Hypothalamus (tissue), 51 donors: ENCODE results near the gene DISC1.
"Not testable (repeated sequence)": the region's sequence is repeated elsewhere in the genome, so short reads cannot be mapped to it uniquely, and the experiment has no call there.

ENCODE experiments used
- DNase-seq, 51 donors: peaks; one replicate each; lab custom pipeline; 2025; lab: John Stamatoyannopoulos, UW

The DISC1 gene

DNA sequence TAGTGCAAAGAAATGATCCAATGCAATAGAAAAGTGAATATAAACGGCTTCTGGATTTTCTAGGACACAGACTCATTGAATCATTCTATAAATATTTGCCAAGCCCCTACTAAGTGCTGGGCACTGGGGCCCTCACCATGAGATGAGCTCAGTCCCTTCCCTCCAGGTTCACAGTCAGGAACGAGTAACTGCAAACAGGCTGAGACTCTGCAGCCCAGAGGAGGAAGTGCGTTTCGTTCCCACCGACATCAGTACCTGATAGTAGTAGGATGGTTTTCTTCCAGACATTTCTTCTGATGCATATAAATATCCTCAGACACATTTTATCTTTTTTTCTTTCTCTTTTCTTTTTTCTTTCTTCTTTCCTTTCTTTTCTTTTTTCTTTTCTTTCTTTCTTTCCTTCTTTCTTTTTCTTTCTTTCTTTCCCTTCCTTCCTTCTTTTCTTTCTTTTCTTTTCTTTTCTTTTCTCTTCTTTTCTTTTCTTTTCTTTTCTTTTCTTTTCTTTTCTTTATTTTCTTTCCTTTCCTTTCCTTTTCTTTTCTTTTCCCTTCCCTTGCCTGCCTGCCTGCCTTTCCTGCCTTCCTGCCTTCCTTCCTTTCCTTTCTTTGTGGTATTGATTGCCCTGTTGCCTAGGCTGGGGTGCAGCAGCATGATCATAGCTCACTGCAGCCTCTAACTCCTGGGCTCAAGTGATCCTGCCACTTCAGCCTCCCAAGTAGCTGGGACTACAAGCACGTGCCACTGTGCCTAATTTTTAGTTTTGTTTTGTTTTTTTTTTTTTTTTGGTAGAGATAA lies 135.4 kb downstream of the DISC1 start:
- no peak for DNase-seq

DNA sequence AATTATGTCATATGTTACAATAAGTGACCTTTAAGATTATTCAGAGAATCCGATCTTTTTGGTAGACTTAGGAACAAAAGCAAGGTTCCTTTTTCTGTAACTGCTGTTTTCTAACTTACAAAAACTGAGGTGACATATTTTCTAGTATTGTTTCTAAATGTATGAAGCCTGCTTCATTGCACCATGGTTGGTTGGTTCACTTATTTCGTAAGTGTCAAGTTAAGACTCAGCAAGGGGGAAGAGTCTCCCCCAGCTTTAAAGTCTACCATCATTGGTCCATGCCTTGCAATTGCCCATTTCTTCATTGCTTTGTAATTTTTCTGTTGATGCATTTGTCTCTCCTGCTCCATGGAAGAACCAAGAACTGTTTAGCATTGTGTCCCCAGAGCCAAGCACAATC lies 136.9 kb downstream of the DISC1 start:
- no peak for DNase-seq

DNA sequence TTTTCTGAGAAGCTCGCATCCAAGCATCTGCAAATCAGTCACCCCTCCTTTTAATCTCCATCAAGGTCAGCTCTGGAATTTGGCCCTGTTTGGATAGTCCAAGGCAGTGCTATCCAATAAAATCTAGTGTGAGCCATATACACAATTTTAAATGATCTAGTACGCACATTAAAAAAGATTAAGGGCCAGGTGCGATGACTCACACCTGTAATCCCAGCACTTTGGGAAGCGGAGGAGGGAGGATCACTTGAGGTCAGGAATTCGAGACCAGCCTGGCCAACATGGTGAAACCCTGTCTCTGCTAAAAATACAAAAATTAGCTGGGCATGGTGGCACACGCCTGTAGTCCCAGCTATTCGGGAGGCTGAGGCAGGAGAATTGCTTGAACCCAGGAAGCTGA lies 139.2 kb downstream of the DISC1 start:
- not testable (repeated sequence) for DNase-seq

DNA sequence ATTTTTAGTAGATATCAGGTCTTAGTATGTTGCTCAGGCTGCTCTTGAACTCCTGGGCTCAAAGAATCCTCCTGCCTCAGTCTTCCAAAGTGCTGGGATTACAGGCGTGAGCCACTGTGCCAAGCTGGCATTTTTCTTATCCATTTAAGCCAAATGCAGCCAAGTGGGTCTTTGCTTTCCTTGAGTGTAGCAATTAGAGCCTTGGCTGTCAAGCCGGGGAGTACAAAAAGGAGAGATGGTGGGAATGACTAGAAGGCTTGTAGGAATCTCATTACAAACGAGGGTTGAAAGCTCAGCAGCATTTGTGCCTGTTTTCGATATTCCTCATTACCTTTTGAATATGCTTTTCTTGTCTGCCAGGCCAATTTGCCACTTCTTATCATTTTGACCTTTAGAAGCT lies 140.9 kb downstream of the DISC1 start:
- DNase-seq = no peak

DNA sequence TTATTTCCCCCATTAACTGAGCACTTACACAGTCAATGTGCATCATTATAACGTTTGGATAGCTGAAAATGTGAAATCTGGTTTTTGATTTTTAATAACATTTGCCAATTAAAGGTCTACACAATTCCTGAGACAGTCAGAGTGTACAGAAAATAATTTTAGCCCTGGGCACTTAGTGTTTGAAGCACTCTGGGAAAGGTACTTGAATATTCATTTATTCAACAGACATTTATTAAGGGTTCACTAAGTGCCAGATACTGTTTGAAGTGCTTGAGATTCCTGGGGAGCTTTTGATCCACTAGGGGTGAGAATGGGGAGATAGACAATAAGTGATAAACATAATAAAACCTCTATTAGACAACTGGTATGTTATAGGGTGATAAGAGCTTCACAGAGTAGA lies 141.8 kb downstream of the DISC1 start:
- no peak for DNase-seq

DNA sequence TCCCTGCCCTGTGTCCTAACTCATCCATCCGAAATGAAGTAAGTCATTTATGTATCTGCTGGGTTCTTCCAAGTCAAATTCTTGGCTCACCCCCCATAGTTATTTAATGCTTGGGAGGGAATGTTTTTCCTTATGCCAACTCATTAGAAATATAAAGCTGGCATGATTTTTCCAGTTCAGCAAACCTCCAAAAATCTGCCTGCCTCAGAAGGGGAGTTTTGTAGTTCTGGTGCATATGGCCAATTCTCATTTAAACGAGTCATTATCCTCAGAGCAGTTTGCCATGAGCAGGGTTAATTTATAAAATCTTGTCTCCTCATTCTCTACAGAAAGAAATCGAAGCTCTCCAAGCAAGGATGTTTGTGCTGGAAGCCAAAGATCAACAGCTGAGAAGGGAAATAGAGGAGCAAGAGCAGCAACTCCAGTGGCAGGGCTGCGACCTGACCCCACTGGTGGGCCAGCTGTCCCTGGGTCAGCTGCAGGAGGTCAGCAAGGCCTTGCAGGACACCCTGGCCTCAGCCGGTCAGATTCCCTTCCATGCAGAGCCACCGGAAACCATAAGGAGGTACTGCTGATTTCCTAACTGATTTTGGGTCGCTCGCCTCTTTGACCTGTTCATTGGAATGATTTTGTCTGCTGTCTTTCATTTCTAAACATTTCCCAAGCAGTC lies 144.1 kb downstream of the DISC1 start:
- no peak for DNase-seq

DNA sequence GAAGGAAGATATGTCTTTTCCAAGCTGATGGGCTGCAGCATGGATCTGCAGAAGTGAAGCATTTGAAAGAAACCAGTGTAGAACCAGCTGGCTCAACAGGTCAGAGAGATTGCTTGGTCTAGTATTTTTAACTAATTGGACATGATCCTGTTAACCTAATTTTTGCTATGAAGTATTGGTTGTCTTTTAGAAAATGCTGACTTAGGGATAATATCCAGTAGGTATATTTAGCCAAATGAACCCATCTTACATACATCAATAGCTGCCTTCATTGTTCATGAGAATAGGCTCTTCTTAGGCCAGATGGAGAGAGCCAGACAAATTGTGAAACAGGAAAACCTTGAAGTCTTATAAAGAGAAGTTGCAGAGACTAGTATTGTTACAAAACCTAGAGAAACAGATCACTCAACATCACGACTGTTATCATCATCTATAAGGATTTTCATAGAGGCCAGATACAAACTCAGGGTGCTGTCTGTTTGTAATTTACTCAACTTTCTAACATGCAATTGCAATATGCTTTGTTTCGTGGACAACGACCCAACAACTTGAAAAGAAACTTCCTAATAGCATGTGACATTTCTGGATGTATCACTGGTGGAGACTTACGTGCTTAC lies 148.2 kb downstream of the DISC1 start:
- DNase-seq = no peak

DNA sequence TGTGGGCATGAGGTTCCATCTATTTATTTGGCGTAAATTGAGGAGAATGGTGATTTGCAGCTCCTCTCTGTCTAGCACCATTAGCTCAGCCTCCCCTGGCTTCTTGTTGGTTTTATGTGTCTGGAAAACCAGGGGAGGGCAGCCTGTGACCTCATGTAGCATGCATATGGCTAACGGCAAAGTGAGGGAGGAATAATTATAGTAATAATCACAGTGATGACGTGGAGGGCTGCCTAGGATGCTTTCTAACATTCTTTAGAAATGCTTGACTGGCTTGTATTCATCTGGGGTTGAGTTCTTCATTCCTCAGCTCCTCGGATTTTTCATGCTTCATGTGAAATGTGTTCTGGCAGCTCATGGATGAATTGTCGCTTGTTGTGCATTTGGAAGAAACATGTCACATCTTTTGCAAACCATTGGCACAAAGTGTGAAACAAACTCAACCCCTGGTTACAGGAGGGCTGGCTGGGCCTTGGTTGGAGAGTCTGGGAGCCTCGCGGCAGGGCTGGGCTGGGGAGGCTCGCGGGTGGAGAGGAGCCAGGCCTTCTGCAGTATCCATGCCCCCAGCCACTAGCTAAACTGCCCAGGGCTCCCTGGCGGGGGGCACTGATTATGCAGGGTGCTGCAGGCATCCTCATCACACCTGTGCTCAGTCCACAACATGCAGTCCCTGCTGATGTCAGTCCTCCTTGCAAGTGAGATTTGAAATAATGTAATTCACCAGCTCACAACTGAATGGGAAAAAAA lies 149.6 kb downstream of the DISC1 start:
- no peak for DNase-seq

DNA sequence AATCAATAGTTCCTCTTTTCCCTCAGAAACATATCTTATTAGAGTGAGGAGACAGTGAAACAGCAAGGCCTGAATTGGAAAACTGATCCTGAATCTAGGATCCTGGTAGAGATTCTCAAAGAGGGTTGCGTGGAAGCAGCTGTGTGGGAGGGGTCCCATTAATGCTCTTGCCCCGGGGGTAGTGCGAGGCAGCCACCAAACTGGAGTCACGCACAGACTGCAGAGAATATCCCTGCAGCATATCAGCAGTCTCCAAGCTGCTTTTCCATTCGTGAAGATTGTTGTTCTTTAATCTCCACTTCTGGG lies 150.1 kb downstream of the DISC1 start:
- no peak for DNase-seq

DNA sequence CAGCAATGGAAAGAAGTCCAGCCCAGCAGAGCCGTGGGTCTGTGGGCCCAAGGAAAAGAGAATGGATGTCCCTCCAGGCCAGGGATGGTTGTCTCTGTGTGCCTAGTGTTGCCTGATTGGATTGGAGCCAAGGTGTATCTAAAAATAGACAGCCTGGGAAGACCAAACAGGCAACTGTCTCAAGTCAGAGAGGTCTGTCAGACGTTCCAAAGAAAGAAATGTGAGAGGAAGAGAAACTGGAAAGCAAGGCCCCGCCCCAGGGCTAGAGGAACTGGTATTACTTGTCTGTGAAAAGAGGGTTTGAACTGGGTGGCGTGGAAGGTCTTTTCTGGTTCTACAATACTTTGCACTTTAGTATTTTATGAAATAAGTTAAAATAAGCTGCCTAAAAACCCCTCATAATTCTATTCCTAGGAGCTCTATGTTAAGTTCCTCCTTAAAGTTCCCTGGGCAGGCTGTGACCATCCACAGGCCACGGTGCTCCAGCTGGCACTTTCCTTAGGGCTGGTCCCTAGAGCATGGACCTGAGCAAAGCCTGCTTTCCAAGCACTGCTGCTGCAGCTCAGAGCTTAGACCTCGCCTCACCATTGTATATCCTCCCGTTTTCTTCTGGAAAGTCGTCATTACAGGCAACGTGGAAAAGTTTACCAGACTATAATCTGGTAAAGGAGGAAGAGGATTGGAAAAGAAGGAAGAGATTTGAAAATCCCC lies 151.6 kb downstream of the DISC1 start:
- DNase-seq = peak in 16 of 51 donors; percentile 3 to 34 (median 12)

DNA sequence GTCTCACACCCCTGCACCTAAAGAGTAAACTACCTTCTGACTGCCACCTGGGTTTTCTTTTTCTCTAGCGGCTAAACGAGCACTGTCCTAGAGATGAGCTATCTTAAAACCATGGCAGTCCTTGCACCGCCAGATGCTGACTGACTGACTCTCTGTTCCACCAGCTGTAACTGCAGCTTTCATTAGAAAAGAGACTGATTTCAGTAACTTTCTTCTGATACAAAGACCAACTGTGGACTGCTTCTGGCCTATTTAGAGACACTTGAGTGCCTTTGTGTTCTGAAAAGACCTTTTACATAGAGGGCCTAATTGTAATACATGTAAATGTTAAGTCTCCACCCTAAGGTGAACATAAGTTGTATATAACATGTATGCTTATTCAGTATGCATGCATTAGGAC lies 152.5 kb downstream of the DISC1 start:
- peak in 2 of 51 donors; percentile 6 to 16 for DNase-seq

DNA sequence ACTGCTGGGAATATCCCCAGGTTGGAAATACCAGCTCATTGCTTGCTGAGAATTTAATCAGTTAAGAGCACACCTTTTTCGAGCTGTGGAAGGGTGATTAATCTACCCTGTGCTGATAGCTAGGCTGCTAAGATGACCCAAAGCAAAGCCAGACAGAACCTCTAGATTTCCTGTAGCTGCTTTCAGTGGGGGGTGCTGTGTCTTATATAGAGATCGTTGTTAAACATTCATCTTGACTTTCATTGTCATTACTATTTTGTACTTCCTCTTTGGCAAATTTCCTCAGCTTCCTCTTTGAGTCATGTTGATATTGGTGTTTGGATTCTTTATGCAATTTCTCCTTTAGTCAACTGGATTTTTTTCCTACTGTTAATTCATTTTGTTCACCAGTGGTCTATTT lies 155.3 kb downstream of the DISC1 start:
- no peak for DNase-seq

DNA sequence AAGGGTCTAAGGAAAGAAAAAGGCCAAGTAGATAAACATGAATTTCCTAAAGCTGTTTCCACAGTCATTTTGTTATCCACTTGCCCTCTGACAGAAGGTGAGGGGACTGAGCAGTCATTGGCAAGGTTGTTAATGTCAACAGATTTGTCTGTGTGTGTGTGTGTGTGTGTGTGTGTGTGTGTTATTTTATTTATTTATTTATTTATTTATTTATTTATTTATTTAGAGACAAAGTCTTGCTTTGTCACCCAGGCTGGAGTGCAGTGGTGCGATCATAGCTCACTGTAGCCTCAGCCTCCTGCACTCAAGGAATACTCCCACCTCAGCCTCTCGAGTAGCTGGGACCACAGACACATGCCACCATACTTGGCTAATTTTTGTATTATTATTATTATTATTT lies 158.5 kb downstream of the DISC1 start:
- DNase-seq = not testable (repeated sequence)

DNA sequence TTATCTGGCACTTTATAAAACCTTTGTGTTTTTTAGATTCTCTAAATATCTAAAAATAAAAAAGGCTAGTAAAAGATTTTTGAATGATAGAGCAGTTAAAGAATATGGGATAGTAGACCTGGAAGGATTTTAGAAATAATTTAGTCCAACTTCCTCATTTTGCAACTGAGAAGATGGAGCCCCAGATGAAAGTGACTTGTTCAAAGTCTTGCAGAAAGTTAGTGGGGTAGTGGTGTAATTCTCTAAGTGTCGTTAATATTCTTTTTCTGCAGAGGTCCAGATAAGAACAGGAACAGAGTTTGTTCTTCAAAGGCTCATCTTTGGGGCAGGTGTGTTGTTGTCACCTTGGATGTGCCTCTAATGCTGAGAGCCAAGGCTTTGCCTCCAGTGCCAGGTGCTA lies 159.5 kb downstream of the DISC1 start:
- no peak for DNase-seq

DNA sequence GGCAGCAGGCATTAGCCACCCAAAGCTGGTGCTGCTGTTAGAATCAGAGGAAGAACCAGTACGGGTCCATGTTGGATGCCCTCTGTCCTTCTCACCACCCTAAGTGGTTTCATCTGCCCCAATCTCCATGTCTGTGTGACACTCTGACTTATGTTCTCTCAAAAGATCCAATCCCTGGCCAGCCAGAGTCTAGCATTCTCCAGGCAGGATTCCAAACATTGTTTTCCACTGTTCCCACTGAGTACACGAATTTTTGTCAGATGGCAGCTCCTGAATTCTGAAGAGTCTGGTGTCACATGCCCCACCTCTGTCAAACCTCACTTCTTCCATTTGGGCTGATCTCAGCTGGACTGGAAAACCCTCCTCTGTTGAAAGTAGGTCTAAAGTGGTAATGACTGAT lies 166.0 kb downstream of the DISC1 start:
- no peak for DNase-seq

DNA sequence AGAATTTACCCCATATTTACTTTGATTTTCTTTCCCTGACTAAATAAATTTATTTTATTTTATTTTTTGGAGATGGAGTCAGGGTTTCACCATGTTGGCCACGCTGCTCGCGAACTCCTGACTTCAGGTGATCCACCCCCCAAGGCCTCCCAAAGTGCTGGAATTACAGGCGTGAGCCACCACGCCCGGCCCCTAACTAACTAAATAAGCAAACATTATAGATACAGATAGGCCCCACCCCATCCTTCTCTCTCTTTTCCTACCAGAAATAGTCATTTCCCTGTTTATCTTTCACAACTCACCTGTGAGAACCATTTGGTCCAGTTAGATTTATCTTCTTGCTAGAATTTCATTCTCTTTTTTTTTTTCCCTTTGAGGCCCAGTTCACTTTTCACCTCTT lies 167.3 kb downstream of the DISC1 start:
- DNase-seq = no peak

DNA sequence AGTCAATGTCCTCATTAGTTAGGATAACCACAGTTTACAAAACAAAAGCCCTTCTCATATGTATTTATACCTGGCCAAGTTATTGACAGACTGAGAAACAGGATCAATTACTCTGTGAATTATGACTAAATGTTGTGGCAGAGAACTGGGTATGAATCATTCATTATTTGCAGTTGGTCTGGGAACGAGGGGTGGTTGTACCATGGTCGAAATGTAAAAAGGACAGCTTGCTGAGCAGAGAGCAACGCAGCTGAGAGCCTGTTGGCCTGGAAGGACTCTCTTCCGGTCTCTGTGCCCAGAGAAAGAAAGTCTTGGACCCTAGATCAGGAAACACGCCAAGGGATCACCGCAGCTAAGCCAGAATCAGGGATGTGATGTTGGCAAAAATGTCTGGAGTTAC lies 169.6 kb downstream of the DISC1 start:
- no peak for DNase-seq

DNA sequence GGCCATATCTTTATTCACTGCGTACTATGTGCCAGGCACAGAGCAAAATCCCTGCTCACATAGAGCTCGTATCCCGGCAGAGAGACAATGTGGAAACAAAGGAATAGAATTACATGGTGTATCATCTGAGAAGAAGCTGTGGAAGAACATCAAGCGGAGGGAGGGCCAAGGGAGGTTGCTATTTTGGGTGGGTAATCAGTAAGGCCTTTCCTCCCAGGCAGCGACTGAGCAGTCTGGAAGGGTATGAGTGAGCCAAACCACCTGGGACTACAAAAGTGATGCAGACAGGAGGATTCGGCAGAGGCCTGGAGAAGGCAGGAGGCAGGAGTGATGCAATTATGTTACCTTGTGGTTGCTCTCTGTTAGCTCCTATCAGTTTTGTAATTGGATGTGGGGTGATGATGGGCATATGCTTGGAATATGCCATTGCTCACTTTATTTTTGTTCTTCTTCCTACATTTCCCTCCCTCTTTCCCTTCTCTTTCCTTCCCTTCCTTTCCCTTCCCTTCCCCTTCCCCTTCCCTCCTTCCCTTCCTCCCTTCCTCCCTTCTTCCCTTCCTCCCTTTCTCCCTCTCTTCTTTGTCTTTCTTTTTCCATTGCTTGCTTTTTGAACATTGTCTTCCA lies 172.9 kb downstream of the DISC1 start:
- no peak for DNase-seq

DNA sequence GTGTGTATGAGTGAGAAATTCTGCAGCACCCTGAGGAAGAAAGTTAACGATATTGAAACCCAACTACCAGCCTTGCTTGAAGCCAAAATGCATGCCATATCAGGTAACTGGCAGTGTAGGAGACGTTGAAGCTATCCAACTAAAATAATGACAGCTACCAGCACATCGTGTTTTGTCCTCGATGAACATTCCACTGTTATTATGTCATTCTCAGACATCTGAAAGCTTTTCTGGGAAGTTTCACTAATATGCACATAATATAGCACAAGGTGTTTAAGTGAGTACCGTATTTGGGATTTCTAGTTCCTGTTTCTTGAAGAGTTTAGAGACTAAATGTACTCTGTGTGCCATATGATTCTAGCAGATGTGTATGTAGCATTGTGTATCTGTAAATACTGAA lies 173.5 kb downstream of the DISC1 start:
- no peak for DNase-seq

DNA sequence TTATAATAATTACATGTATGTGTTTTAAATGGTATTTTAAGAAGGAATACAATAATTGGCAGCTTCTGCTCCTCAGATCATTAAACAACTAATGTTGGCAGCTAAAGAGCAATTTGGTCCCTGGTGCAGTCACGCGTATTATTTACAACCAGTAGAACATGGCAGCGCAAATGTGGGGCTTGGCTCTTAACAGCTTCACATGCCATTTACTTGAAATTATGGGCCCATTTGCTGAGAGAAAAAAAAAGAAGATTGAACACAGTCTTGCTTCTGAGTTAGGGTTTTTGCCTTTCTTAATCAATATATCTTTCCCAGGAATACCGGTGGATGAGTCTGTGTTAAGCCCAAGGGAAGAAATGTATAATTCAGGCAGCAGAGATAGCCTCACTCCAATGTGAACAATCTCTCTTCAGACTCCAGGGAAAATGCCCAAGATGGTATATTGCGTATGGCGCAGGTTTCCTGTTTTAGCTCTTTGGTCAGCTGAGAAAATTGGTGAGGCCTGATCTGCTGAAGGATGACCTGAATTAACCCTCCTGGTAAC lies 174.5 kb downstream of the DISC1 start:
- no peak for DNase-seq
